ENCODE results near the gene RPS2.

DNA sequence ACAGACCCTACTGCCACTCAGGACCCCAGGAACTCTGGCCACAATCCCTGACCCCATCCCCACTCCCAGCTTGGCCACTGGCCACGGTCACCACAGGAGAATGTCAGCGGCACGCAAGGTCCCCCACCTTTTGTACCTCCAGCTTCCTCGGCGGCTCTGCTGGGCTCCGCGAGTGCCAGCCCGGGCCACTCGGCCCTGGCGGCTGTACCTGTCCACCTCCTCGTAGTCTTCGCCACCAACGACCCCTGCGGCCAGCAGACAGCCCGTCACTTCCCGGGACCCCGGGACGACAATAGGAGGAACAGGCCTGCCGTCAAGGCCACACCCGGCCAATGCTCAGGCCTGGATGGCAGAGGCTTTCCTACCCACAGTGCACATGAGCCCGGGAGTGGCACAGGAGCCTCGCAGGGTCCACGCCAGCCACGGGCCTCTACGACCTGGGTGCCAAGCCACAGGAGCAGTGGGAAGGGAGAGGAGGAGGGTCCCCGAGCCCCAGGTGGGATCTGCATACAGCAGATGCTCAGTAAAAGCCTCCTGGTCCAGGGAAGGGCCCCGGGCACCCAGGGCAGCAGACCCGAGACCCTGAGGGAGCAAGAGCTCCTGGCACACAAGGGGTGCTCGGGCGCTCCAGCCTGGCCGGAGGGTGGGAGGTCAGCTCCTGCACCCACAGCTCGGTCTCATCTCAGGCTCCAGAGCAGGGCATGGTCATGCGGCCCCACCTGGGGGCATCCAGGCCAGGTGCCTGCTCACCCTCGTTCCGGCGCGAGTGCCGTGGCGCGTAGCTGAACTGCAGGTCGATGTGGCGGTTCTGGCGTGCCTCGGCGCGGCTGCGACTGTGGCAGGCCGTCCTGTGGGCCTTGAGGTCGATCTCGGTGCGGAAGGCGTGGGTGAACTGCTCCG, 37.1 kb upstream of the RPS2 start:
- TF ChIP-seq, protein P1, sequence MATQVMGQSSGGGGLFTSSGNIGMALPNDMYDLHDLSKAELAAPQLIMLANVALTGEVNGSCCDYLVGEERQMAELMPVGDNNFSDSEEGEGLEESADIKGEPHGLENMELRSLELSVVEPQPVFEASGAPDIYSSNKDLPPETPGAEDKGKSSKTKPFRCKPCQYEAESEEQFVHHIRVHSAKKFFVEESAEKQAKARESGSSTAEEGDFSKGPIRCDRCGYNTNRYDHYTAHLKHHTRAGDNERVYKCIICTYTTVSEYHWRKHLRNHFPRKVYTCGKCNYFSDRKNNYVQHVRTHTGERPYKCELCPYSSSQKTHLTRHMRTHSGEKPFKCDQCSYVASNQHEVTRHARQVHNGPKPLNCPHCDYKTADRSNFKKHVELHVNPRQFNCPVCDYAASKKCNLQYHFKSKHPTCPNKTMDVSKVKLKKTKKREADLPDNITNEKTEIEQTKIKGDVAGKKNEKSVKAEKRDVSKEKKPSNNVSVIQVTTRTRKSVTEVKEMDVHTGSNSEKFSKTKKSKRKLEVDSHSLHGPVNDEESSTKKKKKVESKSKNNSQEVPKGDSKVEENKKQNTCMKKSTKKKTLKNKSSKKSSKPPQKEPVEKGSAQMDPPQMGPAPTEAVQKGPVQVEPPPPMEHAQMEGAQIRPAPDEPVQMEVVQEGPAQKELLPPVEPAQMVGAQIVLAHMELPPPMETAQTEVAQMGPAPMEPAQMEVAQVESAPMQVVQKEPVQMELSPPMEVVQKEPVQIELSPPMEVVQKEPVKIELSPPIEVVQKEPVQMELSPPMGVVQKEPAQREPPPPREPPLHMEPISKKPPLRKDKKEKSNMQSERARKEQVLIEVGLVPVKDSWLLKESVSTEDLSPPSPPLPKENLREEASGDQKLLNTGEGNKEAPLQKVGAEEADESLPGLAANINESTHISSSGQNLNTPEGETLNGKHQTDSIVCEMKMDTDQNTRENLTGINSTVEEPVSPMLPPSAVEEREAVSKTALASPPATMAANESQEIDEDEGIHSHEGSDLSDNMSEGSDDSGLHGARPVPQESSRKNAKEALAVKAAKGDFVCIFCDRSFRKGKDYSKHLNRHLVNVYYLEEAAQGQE (IDR thresholded peaks at IDR 0.05; ENCODE audit: insufficient read depth in 1 of 2, low read depth in 2 of 2, low read length in 2 of 2) = no peak
- TF ChIP-seq TAF1 (IDR thresholded peaks at IDR 0.05; ENCODE audit: borderline replicate concordance, insufficient read depth, low read length) (no peak), POLR2AphosphoS5 (IDR thresholded peaks at IDR 0.05; ENCODE audit: low read depth, low read length) (no peak), SIN3A (IDR thresholded peaks at IDR 0.05; ENCODE audit: borderline replicate concordance, insufficient read depth, low read length) (no peak)

Data from PFSK-1 (cell line).